ENCODE measurements around the gene LRTM2.

LRTM2 gene

GRCh38 chr12:1875608-1876007 is 55.2 kb downstream of the LRTM2 start:
- no peak overlapping the region for H3K4me3 ChIP-seq (ENCODE audit: low read depth, low read length)
- POLR2A ChIA-PET, result no interaction called here
- no peak for TF ChIP-seq ZNF18 (tag by site-specific recombination; IDR thresholded peaks at IDR 0.05)
- TF ChIP-seq ZNF26 (tag by site-specific recombination; IDR thresholded peaks at IDR 0.05), result no peak
- TF ChIP-seq ZNF785 (tag by site-specific recombination; IDR thresholded peaks at IDR 0.05), result no peak
- TF ChIP-seq ZNF292 (tag by site-specific recombination; IDR thresholded peaks at IDR 0.05; ENCODE audit: borderline replicate concordance, low read depth), result no peak
- no peak for TF ChIP-seq ZNF433 (tag by site-specific recombination; IDR thresholded peaks at IDR 0.05; ENCODE audit: low read depth)
- TF ChIP-seq ZNF623 (tag by site-specific recombination; IDR thresholded peaks at IDR 0.05), result no peak
- no peak overlapping the region for H3K27ac ChIP-seq (ENCODE audit: extremely low read depth, low read depth, low read length)
- CTCF ChIA-PET, result interaction anchor here (0.6 kb wide), 2 partner anchors 62 to 378 kb away, joined by 4 read pairs; no protein-coding TSS in a partner anchor
- no peaks in the 10 kb centered on the region for H3K36me3 ChIP-seq (ENCODE audit: control insufficient read depth in 2 of 2, insufficient read depth in 1 of 2, low read length in 2 of 2)
- no peaks in the 10 kb centered on the region for H3K9me3 ChIP-seq (ENCODE audit: control insufficient read depth, insufficient read depth, low read depth, low read length)
- no peaks in the 10 kb centered on the region for H3K4me1 ChIP-seq (ENCODE audit: control insufficient read depth, insufficient read depth, low read length)

- Histone ChIP-seq H3K27ac (ENCODE audit: extremely low read depth, low read depth, low read length) (no peak overlapping the region), H3K4me3 (ENCODE audit: low read depth, low read length) (no peak overlapping the region), H3K9me3 (ENCODE audit: control insufficient read depth, insufficient read depth, low read depth, low read length) (no peaks in the 10 kb centered on the region), H3K4me1 (ENCODE audit: control insufficient read depth, insufficient read depth, low read length) (no peaks in the 10 kb centered on the region), H3K36me3 (ENCODE audit: control insufficient read depth in 2 of 2, insufficient read depth in 1 of 2, low read length in 2 of 2) (no peaks in the 10 kb centered on the region)
- ChIA-PET POLR2A (no interaction called here), CTCF (interaction anchor here (0.6 kb wide), 1 partner anchor 62 kb away, joined by 4 read pairs; no protein-coding TSS in a partner anchor)
- no peak for TF ChIP-seq ZNF654 (tag by site-specific recombination; IDR thresholded peaks at IDR 0.05; ENCODE audit: low read depth)
- TF ChIP-seq ZNF837 (tag by site-specific recombination; IDR thresholded peaks at IDR 0.05), result no peak
- TF ChIP-seq ZNF169 (tag by site-specific recombination; IDR thresholded peaks at IDR 0.05), result no peak
- no peak for TF ChIP-seq ZFHX2 (tag by site-specific recombination; conservative IDR thresholded peaks at IDR 0.05)
Observed at GRCh38 chr12:1876086-1876485, 55.7 kb downstream of the LRTM2 start.

- H3K27ac ChIP-seq (ENCODE audit: extremely low read depth, low read depth, low read length), result no peak overlapping the region
- ChIA-PET CTCF (interaction anchor here (0.6 kb wide), 1 partner anchor 439 kb away, joined by 3 read pairs; no protein-coding TSS in a partner anchor), POLR2A (interaction anchor here (0.6 kb wide), 1 partner anchor 30 kb away, joined by 3 read pairs; no protein-coding TSS in a partner anchor)
- no peak overlapping the region for H3K4me3 ChIP-seq (ENCODE audit: low read depth, low read length)
- no peaks in the 10 kb centered on the region for H3K36me3 ChIP-seq (ENCODE audit: control insufficient read depth in 2 of 2, insufficient read depth in 1 of 2, low read length in 2 of 2)
- TF ChIP-seq ZNF580 (tag by site-specific recombination; IDR thresholded peaks at IDR 0.05) (no peak), ZNF426 (tag by site-specific recombination; IDR thresholded peaks at IDR 0.05) (no peak), KLF10 (tag by site-specific recombination; IDR thresholded peaks at IDR 0.05) (no peak), ZNF148 (tag by site-specific recombination; IDR thresholded peaks at IDR 0.05; ENCODE audit: borderline replicate concordance) (no peak), SP7 (tag by site-specific recombination; IDR thresholded peaks at IDR 0.05) (no peak)
- no peaks in the 10 kb centered on the region for H3K9me3 ChIP-seq (ENCODE audit: control insufficient read depth, insufficient read depth, low read depth, low read length)
- no peaks in the 10 kb centered on the region for H3K4me1 ChIP-seq (ENCODE audit: control insufficient read depth, insufficient read depth, low read length)
Observed at GRCh38 chr12:1877169-1877878, 57.0 kb downstream of the LRTM2 start.
